NB4 (cell line): ENCODE measurements around the gene TRIM34.
"Not testable (repeated sequence)": the region's sequence is repeated elsewhere in the genome, so short reads cannot be mapped to it uniquely, and the experiment has no call there.

ENCODE experiments used
- DNase-seq: peaks from one replicate; pipeline ENCODE4 v3.0.0; 2010; ENCODE audit warnings: low read depth
- H3K4me3 ChIP-seq: one replicate; pipeline ENCODE4 v1.5.1; 2011; ENCODE audit warnings: mild to moderate bottlenecking, low read depth, low read length, moderate library complexity
- CTCF ChIP-seq: IDR thresholded peaks from one replicate; pipeline ENCODE4 v1.5.1; 2012; ENCODE audit warnings: low read depth, low read length
- MYC ChIP-seq: IDR thresholded peaks from 2 replicates; pipeline ENCODE4 v1.6.1; 2011; ENCODE audit warnings: low read depth, low read length
- POLR2A ChIP-seq: IDR thresholded peaks from 2 replicates; pipeline ENCODE4 v1.6.1; 2011; ENCODE audit warnings: mild to moderate bottlenecking; ENCODE audit not compliant: insufficient read length; ENCODE audit errors: extremely low read depth
- TF ChIP-seq, protein P1 (sequence below): IDR thresholded peaks from 2 replicates; pipeline ENCODE4 v1.6.1; 2011; ENCODE audit warnings: low read depth, low read length

Gene TRIM34

GRCh38 chr11:5690736-5691135, 65.9 kb downstream of the TRIM34 start:
- DNase-seq: no peak
- H3K4me3 ChIP-seq: peak overlapping the region; percentile 59
- TF ChIP-seq POLR2A (no peak), MYC (no peak), CTCF (no peak)
- TF ChIP-seq, protein P1, sequence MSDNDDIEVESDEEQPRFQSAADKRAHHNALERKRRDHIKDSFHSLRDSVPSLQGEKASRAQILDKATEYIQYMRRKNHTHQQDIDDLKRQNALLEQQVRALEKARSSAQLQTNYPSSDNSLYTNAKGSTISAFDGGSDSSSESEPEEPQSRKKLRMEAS: no peak

- not testable (repeated sequence) for DNase-seq
- peak overlapping the region; percentile 59 for H3K4me3 ChIP-seq
Observed at GRCh38 chr11:5691238-5691963, 66.6 kb downstream of the TRIM34 start.

- TF ChIP-seq MYC (no peak), POLR2A (no peak), CTCF (no peak)
- TF ChIP-seq, protein P1: no peak
- H3K4me3 ChIP-seq: no peak overlapping the region
- DNase-seq: peak; percentile 54
Observed at GRCh38 chr11:5691964-5692361, 67.2 kb downstream of the TRIM34 start.
